Adipose tissue (tissue), 3 donors: ENCODE data around the gene ITFG1. TPM values are rescaled to one million over a fixed set of nuclear protein-coding genes. Genes with fewer than 3 reads are reported as not detected.
"Not testable (repeated sequence)": the region's sequence is repeated elsewhere in the genome, so short reads cannot be mapped to it uniquely, and the experiment has no call there.

Experiments
- H3K27ac ChIP-seq: one replicate; pipeline ENCODE4 v1.5.1; 2013; ENCODE audit warnings: low read depth, low read length
- WGBS, 3 donors: extraction: QIAGEN DNeasy Blood & Tissue Kit; methylation state at CpG; one replicate each; pipeline ENCODE4 v1.1.7; 2013; 5-methylcytosine and 5-hydroxymethylcytosine counted together
- polyA plus RNA-seq, 3 donors: library from polyadenylated mRNA; stranded (reverse); fragments of 200-250 nt; gene quantifications; one replicate each; pipeline ENCODE4 v1.2.3, GENCODE V29; 2013
- donor health status: healthy with polysubstance abuse.
- donor health status: Bipolar disorder and iron deficiency.
- donor health status: healthy.

Gene ITFG1
- polyA plus RNA-seq, 3 donors: 17.6 to 26.8 (median 23.5) TPM

- not testable (repeated sequence) for H3K27ac ChIP-seq
These were observed 18.0 kb downstream of the ITFG1 start for GRCh38 chr16:47442884-47443283.

GRCh38 chr16:47440066-47440465 lies 20.8 kb downstream of the ITFG1 start:
- H3K27ac ChIP-seq: not testable (repeated sequence)
- WGBS, 3 donors: 90 to 97% (median 92%) methylated on average over 3 of the region's 3 CpGs

- not testable (repeated sequence) for H3K27ac ChIP-seq
These were observed 26.6 kb downstream of the ITFG1 start for GRCh38 chr16:47434274-47434673.

GRCh38 chr16:47431960-47432359 lies 28.9 kb downstream of the ITFG1 start:
- H3K27ac ChIP-seq: no peak overlapping the region
- 83 to 94% (median 89%) methylated on average over 3 of the region's 3 CpGs for WGBS, 3 donors

More at GRCh38 chr16:47434274-47434673, 26.6 kb downstream of the ITFG1 start:
- WGBS, 3 donors: 82 to 98% (median 92%) methylated on average over 2 of the region's 2 CpGs

- WGBS, 3 donors: 97 to 100% (median 97%) methylated on average over 1 of the region's 1 CpG
- H3K27ac ChIP-seq: no peak overlapping the region
These were observed 34.1 kb downstream of the ITFG1 start for GRCh38 chr16:47426806-47427205.

- WGBS, 3 donors: 90 to 96% (median 91%) methylated on average over 13 of the region's 13 CpGs
These were observed 36.0 kb downstream of the ITFG1 start for GRCh38 chr16:47424846-47425245.

GRCh38 chr16:47416869-47417268 lies 44.0 kb downstream of the ITFG1 start:
- 97 to 99% (median 97%) methylated on average over 1 of the region's 1 CpG for WGBS, 3 donors
- no peak overlapping the region for H3K27ac ChIP-seq

More at GRCh38 chr16:47424846-47425245, 36.0 kb downstream of the ITFG1 start:
- H3K27ac ChIP-seq: no peak overlapping the region

GRCh38 chr16:47413041-47413440 lies 47.8 kb downstream of the ITFG1 start:
- WGBS, 3 donors: 83 to 93% (median 91%) methylated on average over 1 of the region's 1 CpG
- H3K27ac ChIP-seq: no peak overlapping the region

GRCh38 chr16:47408491-47408890 lies 52.4 kb downstream of the ITFG1 start:
- no peak overlapping the region for H3K27ac ChIP-seq
- 85 to 91% (median 90%) methylated on average over 3 of the region's 3 CpGs for WGBS, 3 donors

GRCh38 chr16:47395733-47396498 lies 64.9 kb downstream of the ITFG1 start:
- WGBS, 3 donors: 68 to 93% (median 77%) methylated on average over 4 of the region's 4 CpGs
- H3K27ac ChIP-seq: no peak overlapping the region

GRCh38 chr16:47392081-47392480 lies 68.8 kb downstream of the ITFG1 start:
- no peak overlapping the region for H3K27ac ChIP-seq

GRCh38 chr16:47388705-47389104 lies 72.2 kb downstream of the ITFG1 start:
- H3K27ac ChIP-seq: no peak overlapping the region
- WGBS, 3 donors: 69 to 94% (median 70%) methylated on average over 4 of the region's 4 CpGs

More at GRCh38 chr16:47392081-47392480, 68.8 kb downstream of the ITFG1 start:
- 45 to 78% (median 56%) methylated on average over 8 of the region's 8 CpGs for WGBS, 3 donors

- 89 to 95% (median 95%) methylated on average over 3 of the region's 3 CpGs for WGBS, 3 donors
- no peak overlapping the region for H3K27ac ChIP-seq
These were observed 73.7 kb downstream of the ITFG1 start for GRCh38 chr16:47387026-47387734.

- H3K27ac ChIP-seq: no peak overlapping the region
- 94 to 99% (median 96%) methylated on average over 5 of the region's 5 CpGs for WGBS, 3 donors
These were observed 74.6 kb downstream of the ITFG1 start for GRCh38 chr16:47386201-47386718.

GRCh38 chr16:47382362-47382761 lies 78.5 kb downstream of the ITFG1 start:
- WGBS, 3 donors: 92 to 95% (median 93%) methylated on average over 5 of the region's 5 CpGs
- no peak overlapping the region for H3K27ac ChIP-seq

GRCh38 chr16:47377154-47377553 lies 83.7 kb downstream of the ITFG1 start:
- WGBS, 3 donors: 68 to 84% (median 82%) methylated on average over 3 of the region's 3 CpGs
- H3K27ac ChIP-seq: no peak overlapping the region

GRCh38 chr16:47375423-47375822 lies 85.4 kb downstream of the ITFG1 start:
- no peak overlapping the region for H3K27ac ChIP-seq
- WGBS, 3 donors: 83 to 100% (median 93%) methylated on average over 1 of the region's 1 CpG

- 94 to 97% (median 96%) methylated on average over 3 of the region's 3 CpGs for WGBS, 3 donors
- no peak overlapping the region for H3K27ac ChIP-seq
These were observed 86.2 kb downstream of the ITFG1 start for GRCh38 chr16:47374629-47375028.

GRCh38 chr16:47371271-47372014 lies 89.4 kb downstream of the ITFG1 start:
- no peak overlapping the region for H3K27ac ChIP-seq
- 96 to 97% (median 97%) methylated on average over 5 of the region's 5 CpGs for WGBS, 3 donors
